IPS-18a (cell line): ENCODE results near the gene CTSW.
A peak's percentile ranks its signal among the peaks of the same experiment; 100 is the strongest.

ENCODE experiments used
- H3K27ac ChIP-seq: one replicate; pipeline ENCODE4 v1.5.1; 2013; ENCODE audit warnings: low read length
- H3K27me3 ChIP-seq: one replicate; pipeline ENCODE4 v1.6.1; 2013; ENCODE audit warnings: mild to moderate bottlenecking, low read length; ENCODE audit not compliant: control insufficient read depth, insufficient read depth
- H3K36me3 ChIP-seq: one replicate; pipeline ENCODE4 v1.6.1; 2013; ENCODE audit warnings: low read depth, low read length; ENCODE audit not compliant: control insufficient read depth
- H3K4me1 ChIP-seq: one replicate; pipeline ENCODE4 v1.6.1; 2013; ENCODE audit warnings: low read depth, low read length; ENCODE audit not compliant: control insufficient read depth
- H3K4me3 ChIP-seq: one replicate; pipeline ENCODE4 v1.5.1; 2013; ENCODE audit warnings: low read length
- H3K9ac ChIP-seq: one replicate; pipeline ENCODE4 v1.6.1; 2013; ENCODE audit warnings: mild to moderate bottlenecking, low read length, moderate library complexity
- H3K9me3 ChIP-seq: one replicate; pipeline ENCODE4 v1.6.1; 2013; ENCODE audit warnings: low read depth, low read length; ENCODE audit not compliant: control insufficient read depth

The CTSW gene

GRCh38 chr11:65918211-65919140 is 38.8 kb downstream of the CTSW start, which contains the start of gene C11orf68:
Gene C11orf68 (minus strand): TSS chr11:65919062. CDS start chr11:65919031, 31 bp downstream.
- Histone ChIP-seq H3K27ac (peak within 1 kb of the TSS; percentile 48), H3K9me3 (no peaks in the 10 kb centered on the region), H3K36me3 (peaks cover 4% of the 10 kb centered on the region), H3K4me1 (peaks cover 5% of the 10 kb centered on the region), H3K4me3 (peak within 1 kb of the TSS; percentile 90), H3K27me3 (no peaks in the 10 kb centered on the region), H3K9ac (peak within 1 kb of the TSS; percentile 85)

GRCh38 chr11:65919141-65919572 is 39.5 kb downstream of the CTSW start, which contains the start of gene DRAP1:
Gene DRAP1 (plus strand): TSS chr11:65919426. CDS start chr11:65919502, 76 bp downstream.
- Histone ChIP-seq H3K27ac (peak within 1 kb of the TSS; percentile 48), H3K9ac (peak within 1 kb of the TSS; percentile 85), H3K4me3 (peak within 1 kb of the TSS; percentile 90), H3K27me3 (no peaks in the 10 kb centered on the region), H3K36me3 (peaks cover 4% of the 10 kb centered on the region), H3K4me1 (peaks cover 5% of the 10 kb centered on the region), H3K9me3 (no peaks in the 10 kb centered on the region)

- Histone ChIP-seq H3K36me3 (peaks cover 4% of the 10 kb centered on the region), H3K4me1 (peaks cover 5% of the 10 kb centered on the region), H3K27me3 (no peaks in the 10 kb centered on the region), H3K27ac (no peak overlapping the region), H3K9me3 (no peaks in the 10 kb centered on the region), H3K4me3 (peak overlapping the region; percentile 71), H3K9ac (peak overlapping the region; percentile 53)
Measured at GRCh38 chr11:65919573-65920371, 40.1 kb downstream of the CTSW start.

DNA sequence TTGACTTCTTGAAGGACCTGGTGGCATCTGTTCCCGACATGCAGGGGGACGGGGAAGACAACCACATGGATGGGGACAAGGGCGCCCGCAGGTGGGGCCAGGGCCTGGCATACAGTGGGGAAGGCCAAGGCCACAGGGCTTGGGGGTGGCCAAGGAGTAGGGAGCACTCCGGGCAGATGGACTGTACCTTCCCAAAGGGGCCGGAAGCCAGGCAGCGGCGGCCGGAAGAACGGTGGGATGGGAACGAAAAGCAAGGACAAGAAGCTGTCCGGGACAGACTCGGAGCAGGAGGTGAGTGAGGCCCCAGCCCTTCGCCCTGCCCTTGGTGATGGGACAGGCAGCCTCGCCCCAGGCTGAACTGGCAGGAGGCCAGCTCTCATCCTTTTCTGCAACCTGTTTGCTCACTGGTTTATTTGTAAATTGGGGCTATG is 40.8 kb downstream of the CTSW start:
- Histone ChIP-seq H3K36me3 (peaks cover 4% of the 10 kb centered on the region), H3K4me3 (peak overlapping the region; percentile 71), H3K27ac (no peak overlapping the region), H3K9me3 (no peaks in the 10 kb centered on the region), H3K27me3 (no peaks in the 10 kb centered on the region), H3K9ac (peak overlapping the region; percentile 53), H3K4me1 (peaks cover 5% of the 10 kb centered on the region)

GRCh38 chr11:65921033-65921555 is 41.5 kb downstream of the CTSW start:
- Histone ChIP-seq H3K27ac (no peak overlapping the region), H3K9ac (no peak overlapping the region), H3K27me3 (no peaks in the 10 kb centered on the region), H3K4me1 (peaks cover 5% of the 10 kb centered on the region), H3K36me3 (peaks cover 4% of the 10 kb centered on the region), H3K4me3 (no peak overlapping the region), H3K9me3 (no peaks in the 10 kb centered on the region)

DNA sequence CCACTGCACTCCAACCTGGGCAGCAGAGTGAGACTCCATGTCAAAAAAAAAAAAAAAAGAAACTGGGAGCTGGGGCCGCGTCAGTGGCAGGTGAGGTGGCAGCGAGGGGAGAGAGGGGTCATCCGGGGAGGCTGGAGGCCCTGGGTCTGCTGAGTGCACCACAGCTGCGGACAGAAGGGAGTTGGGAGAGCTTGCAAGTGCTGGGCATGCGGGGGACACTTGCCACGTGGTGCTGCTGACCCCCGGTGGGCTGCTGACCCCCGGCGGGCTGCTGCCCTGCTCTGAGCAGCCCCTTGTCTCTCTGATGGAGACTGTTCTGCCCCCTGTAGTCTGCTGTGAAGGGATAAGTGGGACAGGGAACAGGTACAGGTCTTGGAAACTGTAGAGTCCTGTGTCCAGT is 42.2 kb downstream of the CTSW start:
- H3K9me3 ChIP-seq, result no peaks in the 10 kb centered on the region
- peaks cover 4% of the 10 kb centered on the region for H3K36me3 ChIP-seq
- H3K27ac ChIP-seq, result no peak overlapping the region
- no peak overlapping the region for H3K9ac ChIP-seq
- no peaks in the 10 kb centered on the region for H3K27me3 ChIP-seq
- no peak overlapping the region for H3K4me3 ChIP-seq
- H3K4me1 ChIP-seq, result peaks cover 5% of the 10 kb centered on the region

DNA sequence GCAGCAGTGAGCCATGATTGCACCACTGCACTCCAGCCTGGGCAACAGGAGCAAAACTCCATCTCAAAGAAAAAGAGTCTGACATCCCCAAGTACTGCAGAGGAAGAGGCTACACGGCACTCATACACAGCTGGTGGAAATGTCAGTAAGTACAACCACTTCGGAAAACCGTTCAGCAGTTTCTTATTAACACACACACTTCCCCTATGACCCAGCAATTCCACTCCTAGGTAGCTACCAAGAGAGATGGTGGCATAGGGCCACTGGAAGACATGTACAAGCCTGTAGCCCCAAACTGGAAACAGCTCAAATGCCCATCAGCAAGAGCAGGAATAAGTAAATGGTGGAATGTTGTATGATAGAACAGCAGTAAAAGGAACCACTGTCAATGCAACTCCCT is 42.9 kb downstream of the CTSW start:
- H3K27ac ChIP-seq, result no peak overlapping the region
- peaks cover 5% of the 10 kb centered on the region for H3K4me1 ChIP-seq
- no peaks in the 10 kb centered on the region for H3K27me3 ChIP-seq
- H3K4me3 ChIP-seq, result no peak overlapping the region
- peaks cover 4% of the 10 kb centered on the region for H3K36me3 ChIP-seq
- H3K9me3 ChIP-seq, result no peaks in the 10 kb centered on the region
- H3K9ac ChIP-seq, result no peak overlapping the region

DNA sequence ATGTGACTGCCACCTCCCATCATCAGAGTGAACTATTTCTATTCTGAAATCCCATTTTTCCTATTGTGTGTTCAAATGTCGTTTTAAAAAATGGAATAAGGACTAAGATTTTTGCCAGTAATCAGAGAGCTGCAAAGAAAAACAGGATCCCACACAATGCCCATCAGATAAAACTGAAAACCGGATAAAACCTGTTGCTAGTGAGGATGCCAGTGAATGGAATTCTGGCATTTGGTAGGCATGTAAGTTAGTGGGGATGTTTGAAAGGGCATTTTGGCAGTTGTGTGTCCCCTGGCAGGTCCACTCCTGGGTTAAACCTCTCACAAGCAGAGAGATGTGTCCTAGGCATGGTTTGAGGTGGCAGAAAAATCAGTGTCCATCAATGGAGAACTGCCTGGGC is 45.8 kb downstream of the CTSW start:
- peaks cover 4% of the 10 kb centered on the region for H3K36me3 ChIP-seq
- no peak overlapping the region for H3K9ac ChIP-seq
- H3K27me3 ChIP-seq, result no peaks in the 10 kb centered on the region
- no peaks in the 10 kb centered on the region for H3K4me1 ChIP-seq
- H3K27ac ChIP-seq, result no peak overlapping the region
- no peaks in the 10 kb centered on the region for H3K9me3 ChIP-seq
- H3K4me3 ChIP-seq, result no peak overlapping the region

DNA sequence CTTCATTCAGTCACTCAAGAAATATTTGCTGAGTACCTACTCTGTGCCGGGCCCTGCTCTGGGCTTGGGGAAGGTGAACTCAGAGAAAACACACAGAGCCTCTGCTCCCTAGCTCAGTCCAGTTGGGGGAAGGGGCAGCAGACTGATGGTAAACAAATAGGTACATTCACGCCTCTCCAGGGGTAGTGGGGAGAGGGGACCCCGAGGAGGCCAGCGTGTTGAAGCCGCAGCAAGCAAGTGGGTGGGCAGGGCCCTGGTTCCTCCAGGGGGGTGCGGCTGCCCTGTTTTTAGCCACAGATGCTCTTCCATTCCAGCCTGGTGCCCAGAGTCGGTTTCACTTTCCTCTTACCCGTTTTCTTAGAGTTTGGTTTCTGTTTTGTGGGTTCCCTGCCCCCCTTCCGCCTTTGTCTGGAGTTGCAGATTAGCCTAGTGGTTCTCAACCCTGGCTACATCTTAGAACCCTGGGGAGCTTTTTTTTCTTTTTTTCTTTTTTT is 48.3 kb downstream of the CTSW start:
- Histone ChIP-seq H3K36me3 (no peaks in the 10 kb centered on the region), H3K4me1 (peaks cover 4% of the 10 kb centered on the region), H3K27me3 (no peaks in the 10 kb centered on the region), H3K9ac (no peak overlapping the region), H3K9me3 (no peaks in the 10 kb centered on the region), H3K4me3 (no peak overlapping the region), H3K27ac (no peak overlapping the region)

- peaks cover 4% of the 10 kb centered on the region for H3K4me1 ChIP-seq
- no peaks in the 10 kb centered on the region for H3K27me3 ChIP-seq
- no peak overlapping the region for H3K9ac ChIP-seq
- H3K27ac ChIP-seq, result no peak overlapping the region
- H3K36me3 ChIP-seq, result no peaks in the 10 kb centered on the region
- no peak overlapping the region for H3K4me3 ChIP-seq
- no peaks in the 10 kb centered on the region for H3K9me3 ChIP-seq
Measured at GRCh38 chr11:65928667-65929066, 49.0 kb downstream of the CTSW start.
